GM03348 (cell line): ENCODE measurements around the gene RMND5B.
"Not testable (repeated sequence)": the region's sequence is repeated elsewhere in the genome, so short reads cannot be mapped to it uniquely, and the experiment has no call there.

Experiments
- DNase-seq: peaks from one replicate; pipeline ENCODE4 v3.0.0; 2012; ENCODE audit warnings: low spot score

RMND5B gene

DNA sequence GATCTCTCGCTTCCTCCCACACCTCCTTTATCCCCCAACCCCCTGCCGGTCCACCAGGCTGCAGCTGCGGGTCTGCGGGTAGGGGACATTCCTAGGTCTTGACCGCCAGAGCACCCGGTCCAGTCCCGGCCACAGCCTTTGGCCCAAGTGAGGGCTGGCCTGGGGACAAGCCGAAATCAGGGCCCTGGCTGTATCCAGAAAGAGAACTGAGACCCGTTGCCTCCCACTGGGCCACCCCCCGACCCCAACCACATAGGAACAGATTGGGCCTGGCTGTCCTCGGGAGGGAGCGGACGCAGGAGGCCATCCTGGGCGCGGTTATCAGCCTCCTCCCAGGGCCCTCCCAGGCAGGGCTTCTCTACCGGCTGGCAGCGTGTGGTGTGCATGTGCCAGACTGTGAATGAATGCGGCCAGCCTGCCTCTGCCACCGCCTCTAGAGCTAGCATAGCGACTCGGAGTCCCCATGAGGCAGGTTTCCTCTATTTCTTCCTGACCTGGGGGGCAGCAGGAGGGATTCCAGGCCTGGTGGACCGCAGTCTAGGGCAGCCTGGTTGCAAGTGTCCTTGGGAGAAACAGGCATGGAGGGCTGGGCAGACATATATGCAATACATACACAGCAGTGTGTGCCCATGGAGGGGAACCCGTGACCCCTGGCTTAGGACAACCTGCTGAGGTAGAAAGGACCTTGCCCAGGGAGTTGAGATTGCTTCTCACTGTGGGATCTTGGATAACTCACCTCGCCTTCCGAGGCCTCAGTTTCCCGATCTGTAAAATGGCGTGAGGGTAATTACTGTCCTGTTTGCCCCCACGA, 16.3 kb upstream of the RMND5B start:
- no peak for DNase-seq

DNA sequence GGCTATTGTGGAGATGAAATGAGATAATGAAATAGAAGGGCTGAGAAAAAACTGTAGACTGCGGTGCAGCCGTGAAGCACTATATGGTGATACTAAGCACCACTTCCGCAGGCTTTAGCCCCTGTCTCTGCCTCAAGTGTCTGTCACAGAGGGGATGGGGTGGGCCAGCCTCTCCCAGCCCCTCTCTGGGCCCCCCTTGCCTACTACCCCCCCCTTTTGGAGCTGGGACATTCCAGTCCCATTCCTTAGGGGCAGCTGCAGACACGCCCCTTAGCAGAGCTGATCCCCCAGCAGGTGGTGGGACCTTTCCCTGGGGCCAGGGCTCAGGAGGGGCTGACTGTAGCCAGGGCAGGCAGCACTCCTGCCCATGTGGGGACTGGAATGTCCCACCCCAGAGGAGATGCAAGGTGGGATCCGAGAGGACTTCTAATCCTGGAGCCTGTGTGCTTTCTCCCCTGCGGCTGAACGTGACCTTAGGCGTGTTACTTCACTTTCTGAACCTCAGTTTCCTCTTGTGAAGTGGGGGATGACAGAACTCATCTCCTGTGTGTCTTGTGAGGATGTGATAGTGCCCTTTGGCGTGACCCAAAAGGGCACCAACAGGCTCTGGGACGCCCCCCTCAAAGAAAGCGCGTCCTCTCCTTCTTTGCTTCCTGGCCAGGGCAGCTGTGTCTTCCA, 15.5 kb upstream of the RMND5B start:
- no peak for DNase-seq

DNA sequence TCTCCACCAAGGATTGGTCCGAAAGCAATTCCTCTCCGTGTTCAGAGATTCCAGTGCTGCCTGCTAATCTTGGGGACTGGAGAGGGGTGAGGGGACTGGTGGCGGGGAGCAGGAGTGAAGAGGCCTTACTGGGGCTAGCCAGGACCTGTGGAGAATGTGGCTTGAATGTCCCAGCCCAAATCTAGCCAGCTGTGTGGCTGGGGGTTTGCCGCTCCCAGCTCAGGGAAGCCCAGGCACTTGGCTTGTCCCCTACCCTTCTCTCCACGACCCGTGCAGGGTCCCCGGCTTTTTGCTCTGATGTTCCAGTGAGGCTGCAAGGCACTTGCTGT, 15.0 kb upstream of the RMND5B start:
- DNase-seq = no peak

DNA sequence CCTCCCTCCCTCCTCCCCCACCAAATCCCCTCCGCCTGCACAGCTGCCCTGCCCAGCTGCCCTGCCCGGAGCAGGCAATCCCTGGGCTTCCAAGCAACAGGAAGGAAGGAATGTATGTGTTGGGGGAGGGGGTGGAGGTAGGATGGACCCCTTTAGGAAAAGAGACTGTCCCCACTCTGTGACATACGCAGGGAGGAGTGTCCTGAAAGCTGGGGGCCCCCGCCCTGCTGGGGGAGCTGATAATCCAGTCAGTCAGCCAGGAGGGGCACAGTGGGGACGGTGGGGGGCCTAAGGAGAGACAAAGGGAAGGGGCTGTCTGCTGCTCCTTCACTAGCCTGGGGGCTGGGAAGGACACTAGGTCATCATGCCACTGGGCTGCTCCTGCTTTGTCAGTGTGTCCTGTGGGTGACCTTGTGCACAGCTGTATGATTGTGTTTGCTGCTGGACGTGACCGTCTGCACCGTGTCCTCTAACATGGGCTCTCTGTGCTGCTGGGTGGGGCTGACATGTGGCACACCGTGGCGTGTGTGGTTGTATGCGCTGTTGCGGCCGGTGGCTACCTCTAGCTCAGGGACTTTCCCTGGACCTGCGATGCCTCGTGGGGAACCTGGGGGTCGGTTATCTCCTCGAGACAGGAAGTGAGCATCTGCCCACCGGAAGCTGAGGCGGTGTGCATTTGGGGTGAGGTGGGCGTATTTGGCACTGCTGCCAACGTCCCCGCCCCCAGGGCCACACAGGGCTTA, 14.5 kb upstream of the RMND5B start:
- DNase-seq = no peak

DNA sequence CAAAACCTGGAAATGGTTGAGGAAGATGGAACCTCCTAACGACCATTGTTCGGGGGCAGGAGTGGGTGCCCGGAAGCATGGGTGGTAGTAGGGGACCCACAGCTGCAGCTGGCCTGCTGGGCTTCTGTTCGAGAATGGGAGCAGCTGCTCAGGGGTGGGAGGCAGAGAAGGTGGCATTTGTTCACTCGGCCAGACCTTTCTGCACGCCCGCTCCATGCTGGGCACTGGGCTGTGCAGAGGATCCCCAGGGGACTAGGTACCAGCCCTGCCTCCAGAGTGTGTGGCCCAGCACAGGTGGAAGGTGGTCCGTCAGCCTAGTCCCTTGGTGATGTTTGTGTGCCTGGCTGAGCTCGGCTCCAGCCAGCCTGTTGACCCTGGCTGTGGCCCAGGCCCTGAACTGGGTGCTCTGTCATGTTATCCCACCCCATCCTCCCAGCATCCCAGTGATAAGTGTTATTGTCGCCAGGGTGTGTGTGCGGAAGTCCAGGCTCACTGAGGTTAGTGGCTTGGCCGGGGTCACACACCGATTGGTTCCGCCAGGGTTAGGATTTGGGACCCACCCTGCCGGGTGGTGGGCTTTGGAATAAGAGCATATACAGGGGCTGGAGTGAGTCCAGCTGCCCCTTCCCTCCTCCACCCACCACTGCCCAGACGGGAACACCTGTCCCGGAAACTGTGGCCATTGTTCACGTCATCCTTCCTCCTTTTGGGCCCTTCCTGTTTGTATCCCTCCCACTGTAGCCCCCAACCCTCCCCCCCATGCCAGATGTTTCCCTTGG, 12.7 kb upstream of the RMND5B start:
- DNase-seq = no peak

DNA sequence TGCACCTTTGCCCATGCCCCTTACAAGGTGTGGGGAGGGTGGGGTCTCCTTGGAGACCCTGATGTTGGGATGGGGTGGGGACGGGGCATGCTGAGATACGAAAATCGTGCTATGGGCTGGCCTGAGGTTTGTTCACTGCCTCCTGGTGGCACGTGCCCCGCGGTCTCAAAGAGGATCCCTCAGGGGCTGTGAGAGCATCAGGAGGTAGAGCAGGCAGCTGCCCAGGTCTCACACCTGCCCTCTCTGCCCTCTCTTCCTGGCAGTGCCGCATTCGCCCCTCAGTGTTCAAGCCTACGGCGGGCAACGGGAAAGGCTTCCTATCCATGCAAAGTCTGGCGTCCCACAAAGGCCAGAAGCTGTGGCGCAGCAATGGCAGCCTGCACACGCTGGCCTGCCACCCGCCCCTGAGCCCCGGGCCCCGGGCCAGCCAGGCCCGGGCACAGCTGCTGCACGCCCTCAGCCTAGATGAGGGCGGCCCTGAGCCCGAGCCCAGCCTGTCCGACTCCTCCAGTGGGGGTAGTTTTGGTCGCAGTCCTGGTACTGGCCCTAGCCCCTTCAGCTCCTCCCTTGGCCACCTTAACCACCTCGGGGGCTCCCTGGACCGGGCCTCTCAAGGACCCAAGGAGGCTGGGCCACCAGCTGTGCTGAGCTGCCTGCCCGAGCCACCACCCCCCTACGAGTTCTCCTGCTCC, 10.8 kb upstream of the RMND5B start:
- no peak for DNase-seq

DNA sequence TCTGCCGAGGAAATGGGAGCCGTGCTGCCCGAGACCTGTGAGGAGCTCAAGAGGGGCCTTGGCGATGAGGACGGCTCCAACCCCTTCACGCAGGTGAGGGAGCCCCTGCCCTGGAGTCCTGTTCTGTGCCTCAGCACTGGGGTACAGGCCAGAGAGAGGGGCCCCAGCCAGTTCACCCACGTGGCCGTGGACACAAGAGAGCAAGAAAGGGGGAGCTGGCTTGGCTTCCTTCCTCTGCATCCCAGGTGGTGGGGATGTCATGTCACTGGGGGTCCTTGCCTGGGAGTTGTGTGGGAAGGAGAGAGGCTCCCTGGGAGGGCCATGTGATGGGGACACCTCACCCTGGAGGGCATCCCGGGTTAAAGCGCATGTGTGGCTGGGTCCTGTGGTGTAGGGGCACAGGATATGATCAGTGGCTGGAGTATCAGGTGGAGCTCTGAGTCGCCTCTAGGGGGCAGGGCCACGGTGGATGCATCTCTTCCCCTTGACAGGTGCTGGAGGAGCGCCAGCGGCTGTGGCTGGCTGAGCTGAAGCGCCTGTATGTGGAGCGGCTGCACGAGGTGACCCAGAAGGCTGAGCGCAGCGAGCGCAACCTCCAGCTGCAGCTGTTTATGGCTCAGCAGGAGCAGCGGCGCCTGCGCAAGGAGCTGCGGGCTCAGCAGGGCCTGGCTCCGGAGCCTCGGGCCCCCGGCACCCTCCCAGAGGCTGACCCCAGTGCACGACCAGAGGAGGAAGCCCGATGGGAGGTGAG, 10.0 kb upstream of the RMND5B start:
- DNase-seq = peak; percentile 68

DNA sequence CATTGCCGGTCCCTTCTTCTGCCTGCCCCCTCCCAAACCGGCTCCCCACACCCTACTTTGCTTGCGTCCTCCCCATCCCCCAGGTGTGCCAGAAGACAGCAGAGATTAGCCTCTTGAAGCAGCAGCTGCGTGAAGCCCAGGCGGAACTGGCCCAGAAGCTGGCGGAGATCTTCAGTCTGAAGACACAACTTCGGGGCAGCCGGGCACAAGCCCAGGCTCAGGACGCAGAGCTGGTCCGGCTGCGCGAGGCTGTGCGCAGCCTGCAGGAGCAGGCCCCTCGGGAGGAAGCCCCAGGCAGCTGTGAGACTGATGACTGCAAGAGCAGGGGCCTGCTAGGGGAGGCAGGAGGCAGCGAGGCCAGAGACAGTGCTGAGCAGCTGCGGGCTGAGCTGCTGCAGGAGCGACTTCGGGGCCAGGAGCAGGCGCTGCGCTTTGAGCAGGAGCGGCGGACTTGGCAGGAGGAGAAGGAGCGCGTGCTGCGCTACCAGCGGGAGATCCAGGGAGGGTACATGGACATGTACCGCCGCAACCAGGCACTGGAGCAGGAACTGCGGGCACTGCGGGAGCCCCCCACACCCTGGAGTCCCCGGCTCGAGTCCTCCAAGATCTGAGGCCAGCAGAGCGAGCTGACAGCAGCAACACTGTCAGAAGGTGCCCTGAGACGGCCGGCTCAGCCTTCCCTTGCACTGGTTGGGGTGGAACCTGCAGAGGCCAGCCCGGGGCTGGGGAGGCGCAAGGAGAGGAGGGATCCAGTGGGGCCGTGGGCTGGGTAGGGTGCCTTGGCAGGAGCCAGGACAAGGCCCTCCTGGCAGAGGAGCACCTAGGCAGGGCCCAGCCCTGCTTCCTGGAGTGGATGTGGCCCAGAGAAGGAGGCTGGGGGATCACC, 9.2 kb upstream of the RMND5B start:
- DNase-seq = peak; percentile 39

DNA sequence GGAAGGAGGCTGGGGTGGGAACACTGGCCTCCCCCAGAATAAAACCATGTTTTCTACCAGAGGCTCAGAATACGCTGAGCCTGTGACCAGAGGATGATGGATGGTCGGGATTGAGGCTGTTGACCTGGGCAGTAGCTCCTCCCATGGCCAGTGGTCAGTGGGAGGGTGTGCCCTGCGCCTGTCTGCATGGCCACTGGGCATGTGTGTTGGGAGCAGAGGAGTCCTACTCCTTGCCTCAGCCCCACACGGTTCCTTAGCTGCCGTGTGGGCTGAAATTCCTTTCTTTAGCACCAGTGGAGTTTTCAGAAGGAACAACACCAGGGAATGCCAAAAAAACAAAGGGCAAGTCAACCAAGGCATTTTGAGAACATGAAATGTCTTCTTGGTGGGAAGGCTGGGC, 8.5 kb upstream of the RMND5B start:
- DNase-seq = no peak

DNA sequence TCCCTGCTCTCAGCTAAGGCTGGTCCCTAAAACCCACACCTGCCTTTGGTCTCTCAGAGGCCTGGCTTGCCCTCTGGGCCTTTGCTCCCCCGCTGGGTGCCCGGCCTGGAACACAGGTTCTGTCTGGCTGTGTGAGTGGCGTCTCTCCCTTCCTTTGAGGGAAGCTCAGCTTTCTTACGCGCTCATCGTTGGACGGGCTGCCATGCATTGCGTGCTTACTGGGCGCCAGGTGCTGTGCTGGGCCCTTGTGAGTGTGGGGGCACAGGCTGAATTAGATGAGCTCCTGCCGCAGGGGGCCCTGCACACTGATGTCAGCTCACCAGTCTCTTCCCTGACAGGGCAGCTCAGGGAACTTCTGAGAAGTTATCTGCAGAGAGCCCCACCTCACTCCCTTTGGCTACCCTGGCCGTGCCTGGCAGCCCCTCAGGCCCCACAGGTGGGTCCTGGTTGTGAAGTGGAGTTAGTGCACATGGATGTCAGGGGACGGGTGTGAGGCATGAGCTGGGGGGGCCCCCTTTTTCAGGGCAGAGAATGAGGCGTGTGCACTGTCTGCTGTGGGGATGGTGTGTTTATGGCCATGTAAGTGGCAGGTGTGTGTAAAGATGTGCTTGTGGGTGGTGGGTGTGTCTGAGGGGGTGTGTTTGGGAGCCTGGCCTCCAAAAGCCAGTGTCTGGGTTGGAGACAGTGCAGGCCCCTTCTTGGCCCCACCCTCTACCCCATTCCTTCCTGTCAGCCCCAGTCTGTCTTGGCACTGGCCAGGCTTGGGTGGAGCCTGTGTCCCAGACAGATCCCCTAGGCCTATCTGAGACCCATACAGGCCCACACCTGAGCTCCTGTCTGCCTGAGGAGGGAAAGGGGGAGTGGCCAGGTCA, 7.5 kb upstream of the RMND5B start:
- no peak for DNase-seq

DNA sequence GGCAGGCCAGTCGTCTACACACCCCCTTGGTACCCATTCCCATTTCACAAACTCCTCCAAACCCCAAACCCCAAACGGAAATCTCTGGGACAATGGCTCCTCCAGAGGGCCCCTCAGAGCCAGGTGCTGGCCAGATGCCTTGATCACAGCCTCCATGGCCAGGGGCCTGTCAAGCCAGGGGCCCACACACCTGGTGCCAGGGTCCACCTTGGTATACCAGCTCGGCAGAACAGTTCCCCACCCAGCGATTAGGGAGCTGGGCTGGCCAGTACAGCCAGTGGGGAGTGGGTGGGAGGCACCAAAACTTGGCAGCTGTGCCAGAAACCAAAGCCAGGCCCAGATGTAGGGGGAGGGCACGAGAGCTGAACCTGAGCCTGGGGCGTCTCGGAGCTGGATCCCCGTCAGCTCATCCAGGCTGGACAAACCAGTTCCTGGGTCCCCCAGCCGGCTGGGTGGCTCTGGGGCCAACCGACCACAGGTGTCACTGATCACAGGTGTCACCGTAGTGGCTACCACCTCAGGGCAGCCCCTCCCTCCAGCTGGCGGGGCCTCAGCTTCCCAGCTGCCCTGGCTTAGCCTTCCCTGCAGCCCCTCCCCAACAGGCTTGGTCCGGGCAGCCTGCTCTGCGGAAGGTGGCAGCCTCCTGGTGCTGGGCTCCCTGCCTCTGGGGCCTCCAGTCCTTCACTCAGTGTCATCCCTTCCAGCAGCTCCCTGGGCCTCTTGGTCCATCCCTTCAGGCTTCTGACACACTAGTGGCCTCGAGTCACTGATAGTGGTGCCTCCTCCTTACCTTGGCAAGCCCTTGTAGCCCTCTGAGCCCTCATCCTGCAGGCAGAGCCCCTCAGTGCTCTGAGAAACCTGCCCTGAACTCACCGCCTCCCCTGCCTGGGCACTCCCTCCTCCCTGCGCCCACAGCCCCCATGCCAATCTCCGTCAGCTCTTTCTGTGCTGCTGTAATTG, 6.6 kb upstream of the RMND5B start:
- no peak for DNase-seq

DNA sequence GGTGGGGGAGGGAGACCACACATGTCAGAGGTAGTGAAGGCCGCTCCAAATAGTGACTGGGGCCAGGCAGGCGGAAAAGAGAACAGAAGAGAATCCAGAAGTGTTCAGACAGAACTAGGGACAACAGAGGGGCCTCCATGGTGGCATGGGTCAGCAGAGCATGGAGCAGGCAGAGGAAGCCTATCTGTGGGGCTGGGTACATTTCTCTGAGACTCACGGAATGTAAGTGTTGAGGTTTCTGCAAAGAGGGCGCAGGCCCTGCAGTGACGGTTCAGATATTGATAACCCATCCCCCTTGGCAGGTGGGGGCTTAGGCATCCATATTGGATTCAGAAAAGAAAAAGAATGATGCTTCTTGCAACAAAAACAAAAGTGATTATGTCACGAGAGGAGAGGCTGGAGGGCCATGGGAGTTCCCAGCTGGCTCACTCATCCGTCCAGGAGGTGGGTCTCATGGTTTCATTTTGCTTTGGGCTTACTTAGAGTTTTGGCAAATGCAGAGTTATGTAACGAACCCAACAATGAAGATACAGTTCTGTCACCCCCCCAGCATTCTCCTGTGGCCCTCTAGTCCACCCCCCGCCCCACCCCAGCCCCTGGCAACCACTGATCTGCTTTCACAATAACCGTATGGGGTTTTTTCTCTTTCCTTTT, 5.4 kb upstream of the RMND5B start:
- DNase-seq = no peak

DNA sequence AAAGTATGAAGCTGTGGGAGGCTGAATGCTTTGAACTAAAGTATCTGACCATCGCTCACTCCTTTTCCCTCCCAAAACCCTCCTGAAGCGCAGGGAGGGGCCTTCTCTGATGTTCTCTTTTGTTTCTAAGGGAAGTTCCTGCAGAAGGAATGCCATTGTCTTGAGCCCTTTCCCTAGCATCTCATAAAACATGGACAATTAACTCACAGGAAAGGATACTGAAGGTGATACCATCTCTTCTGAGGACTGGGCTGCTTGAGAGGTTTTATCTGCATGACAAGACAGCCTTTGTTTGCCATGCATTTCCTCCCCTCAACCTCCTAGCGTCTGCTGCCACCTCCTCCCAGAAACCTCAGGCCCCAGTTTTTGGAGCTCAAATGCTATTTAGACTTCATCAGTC, 4.3 kb upstream of the RMND5B start:
- no peak for DNase-seq

DNA sequence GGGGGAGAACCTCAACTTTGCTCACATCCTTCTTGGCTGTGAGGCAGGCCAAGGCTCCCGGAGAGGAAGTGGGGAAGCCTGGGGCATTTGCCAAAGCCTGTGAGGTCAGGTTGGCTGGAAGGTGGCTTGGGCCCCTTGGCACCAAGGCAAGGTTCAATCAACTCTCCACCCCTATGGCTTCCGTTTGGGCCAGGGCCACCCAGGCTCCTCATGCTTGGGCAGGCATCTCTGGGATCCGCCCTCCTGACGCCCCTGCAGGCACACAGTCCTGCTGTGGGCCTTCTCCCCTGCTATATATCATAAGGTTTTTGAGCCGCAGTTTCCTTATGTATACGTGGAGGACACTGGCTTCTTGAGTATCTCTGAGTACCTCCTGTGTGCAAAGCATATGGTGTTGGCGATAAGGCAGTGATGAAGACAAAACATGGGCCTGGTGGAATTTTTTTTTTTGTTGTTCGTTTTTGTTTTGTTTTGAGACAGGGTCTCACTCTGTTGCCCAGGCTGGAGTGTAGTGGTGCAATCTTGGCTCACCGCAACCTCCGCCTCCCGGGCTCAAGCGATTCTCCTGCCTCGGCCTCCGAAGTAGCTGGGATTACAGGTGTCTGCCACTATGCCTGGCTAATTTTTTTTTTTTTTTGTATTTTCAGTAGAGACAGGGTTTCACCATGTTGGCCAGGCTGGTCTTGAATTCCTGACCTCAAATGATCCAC, 3.4 kb upstream of the RMND5B start:
- not testable (repeated sequence) for DNase-seq

DNA sequence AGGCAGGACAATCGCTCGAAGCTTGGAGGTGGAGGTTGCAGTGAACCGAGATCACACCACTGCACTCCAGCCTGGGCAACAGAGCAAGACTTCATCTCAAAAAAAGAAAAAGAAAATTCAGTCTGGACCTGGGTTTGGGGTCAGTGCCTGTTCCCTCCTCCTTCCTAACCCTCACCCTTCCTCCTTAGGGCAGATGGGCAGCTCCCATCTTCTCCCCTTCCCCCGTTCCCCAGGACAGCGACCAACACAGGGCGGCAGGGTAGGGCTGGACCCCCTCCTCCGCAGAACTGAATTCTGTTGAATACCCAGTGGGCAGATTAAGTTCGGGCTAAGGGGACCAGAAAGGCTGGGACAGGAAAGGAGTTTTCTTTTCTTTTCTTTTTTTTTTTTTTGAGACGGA, 1.5 kb upstream of the RMND5B start:
- DNase-seq = no peak

DNA sequence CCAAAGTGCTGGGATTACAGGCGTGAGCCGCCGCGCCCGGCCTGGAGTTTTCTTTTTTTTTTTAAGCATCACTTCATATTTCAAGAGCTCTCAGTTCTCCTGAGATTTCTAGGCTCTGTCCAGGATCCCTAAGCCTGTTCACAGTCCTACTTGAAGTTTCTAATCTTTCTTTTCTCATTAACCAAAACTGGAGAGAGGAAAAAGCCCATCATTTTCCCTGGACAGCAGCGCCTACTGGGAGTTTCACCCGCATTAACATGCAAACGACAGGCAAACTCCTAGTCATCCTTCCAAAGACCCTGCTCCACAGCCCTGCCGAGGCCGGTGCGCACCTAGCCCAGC, 609 bp upstream of the RMND5B start:
- DNase-seq = not testable (repeated sequence)
